GM18867 (cell line): ENCODE results near the gene PRKACA.

Experiments
- ATAC-seq: cut with Tn5 transposase; IDR thresholded peaks from one replicate; pipeline ENCODE4 v1.9.1; 2021; ENCODE audit warnings: mild to moderate bottlenecking, moderate library complexity; ENCODE audit not compliant: unreplicated experiment

PRKACA gene

GRCh38 chr19:14073261-14073924 is 44.2 kb downstream of the PRKACA start:
- ATAC-seq: peak; percentile 55

DNA sequence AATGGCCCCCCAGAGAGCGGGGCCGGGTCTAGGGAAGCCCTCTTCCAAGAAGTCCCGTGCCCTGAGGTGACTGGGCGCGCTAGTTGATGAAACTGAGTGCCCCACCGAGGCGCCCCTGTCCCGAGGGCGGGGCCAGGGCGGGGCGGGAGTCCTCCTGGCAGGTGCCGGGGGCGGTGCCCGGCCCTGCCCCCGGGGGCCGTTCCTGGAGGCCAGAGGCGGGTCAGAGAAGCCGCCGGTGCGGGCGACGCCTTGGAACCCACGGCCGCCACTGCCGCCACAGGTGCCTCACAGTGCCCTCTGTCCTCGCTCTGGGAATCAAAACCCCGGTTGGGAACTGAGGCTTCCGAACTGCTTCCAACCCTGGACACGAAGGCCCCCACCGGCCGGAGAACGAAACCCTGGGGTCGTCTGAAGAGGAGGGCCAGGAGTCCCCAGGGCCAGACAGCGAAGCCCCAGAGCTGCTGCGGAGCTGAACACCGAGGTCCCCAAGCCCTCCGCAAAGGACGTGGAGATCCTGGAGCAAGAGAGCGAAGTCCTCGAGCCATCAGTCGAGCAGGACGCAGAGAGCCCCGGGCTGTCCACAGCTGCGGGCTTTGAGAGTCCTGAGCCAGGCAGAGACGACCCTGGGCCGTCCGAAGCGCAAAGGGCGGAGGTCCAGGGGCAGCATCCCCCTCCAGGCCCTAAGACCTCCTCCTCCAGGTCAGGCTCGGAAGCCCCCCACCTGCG is 44.9 kb downstream of the PRKACA start, which contains the start of gene MISP3:
Gene MISP3, plus strand, starts transcription at position 252 of the 726 bp plus-strand sequence. CDS start 524 bp downstream, outside the sequence.
- no peak for ATAC-seq

GRCh38 chr19:14070268-14071050 is 47.1 kb downstream of the PRKACA start:
- ATAC-seq: no peak

DNA sequence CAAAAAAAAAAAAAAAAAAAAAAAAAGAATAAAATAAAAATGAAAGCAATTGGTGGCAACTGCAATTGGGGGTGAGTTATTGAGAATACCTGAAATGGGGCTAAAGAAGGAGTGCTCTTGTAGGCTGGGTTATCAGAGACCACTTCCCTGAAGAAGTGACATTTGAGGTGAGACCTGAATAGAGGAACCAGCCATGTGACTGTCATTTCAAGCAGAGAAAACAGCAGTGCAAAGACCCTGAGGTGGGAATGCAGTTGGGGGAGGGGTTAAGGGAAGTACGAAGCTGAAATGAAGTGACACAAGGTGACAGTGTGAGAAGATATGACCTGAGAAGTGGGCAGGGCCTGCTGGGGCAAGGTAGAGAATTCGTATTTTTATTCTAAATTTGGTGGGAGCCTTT is 51.4 kb downstream of the PRKACA start:
- no peak for ATAC-seq

DNA sequence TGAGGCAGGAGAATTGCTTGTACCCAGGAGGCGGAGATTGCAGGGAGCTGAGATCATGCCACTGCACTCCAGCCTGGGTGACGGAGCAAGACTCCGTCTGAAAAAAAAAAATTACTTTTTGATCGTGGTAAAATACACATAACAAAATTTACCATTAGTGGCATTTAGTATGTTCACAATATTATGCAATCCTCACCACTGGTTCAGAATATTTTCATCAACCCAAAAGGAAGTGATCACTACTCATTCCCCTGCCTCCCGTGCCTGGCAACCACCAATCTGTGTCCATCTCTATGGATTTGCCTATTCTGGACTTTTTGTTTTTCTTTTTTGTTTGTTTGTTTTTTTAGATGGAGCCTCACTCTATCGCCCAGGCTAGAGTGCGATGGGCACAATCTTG is 54.5 kb downstream of the PRKACA start:
- ATAC-seq: no peak

DNA sequence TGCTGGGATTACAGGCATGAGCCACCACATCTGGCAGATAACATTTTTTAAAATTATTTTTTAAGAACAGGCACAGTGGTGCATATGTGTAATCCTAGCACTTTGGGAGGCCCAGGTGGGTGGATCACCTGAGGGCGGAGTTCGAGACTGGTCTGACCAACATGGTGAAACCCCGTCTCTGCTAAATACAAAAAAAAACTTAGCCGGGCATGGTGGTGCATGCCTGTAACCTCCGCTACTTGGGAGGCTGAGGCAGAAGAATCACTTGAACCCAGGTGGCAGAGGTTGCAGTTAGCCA is 55.1 kb downstream of the PRKACA start:
- no peak for ATAC-seq

GRCh38 chr19:14061751-14062557 is 55.6 kb downstream of the PRKACA start, which contains the start of gene PALM3:
TSS of gene PALM3 (minus strand) at chr19:14062076. CDS start at chr19:14061980, 96 bp downstream.
- ATAC-seq: no peak

DNA sequence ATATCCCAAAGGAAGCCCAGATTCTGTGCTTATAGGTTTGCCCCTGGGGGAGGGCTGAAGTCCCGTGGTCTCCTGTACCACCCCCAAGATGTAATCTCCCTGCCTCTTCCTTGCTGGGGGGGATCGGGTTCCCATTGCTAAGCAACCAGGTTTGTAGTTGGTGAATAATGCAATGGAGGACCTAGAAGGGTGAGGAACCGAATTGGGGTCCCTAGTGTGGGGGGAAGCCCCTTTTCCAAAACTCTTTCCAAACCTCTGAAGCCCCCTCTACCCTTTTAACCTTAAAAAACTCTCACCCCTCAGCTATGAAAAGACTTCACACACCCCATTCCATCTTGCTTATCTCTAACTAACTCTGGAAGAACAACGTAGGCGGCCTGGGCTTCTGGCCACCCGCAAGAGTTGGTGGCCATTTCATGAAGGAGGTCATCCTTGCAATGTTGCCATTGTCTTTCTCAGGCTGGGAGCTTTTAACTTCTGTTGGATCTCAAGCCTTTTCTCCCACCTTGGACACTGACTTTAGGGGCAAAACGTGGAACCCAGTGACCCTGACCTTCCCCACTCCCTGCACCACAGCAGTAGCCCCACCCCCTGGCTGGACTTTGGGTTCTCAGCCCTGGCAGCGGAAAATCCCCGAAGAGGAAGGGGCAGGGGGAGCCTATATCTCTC is 56.3 kb downstream of the PRKACA start:
- no peak for ATAC-seq

- ATAC-seq: no peak
These were observed 57.9 kb downstream of the PRKACA start for GRCh38 chr19:14059652-14060155.

DNA sequence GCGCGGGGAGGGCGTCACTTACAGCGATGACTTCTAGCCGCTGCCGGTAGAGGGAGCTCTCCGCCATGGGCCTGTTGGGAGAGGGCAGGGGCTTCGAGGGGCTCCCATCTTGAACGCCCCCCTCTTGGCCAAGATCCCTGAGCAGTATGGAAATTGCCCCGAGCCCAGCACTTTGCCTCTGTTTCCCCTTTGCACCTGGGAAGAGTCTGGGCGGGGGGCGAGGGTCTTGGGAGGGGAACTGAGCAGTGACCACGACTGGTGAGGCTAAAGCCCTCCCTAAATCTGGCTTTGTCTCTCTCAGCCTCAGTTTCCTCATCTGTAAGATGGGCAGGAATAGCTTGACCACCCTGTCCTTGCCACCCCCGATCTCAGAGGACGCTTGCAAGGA is 58.5 kb downstream of the PRKACA start:
- no peak for ATAC-seq

- ATAC-seq: no peak
These were observed 59.1 kb downstream of the PRKACA start for GRCh38 chr19:14058182-14059092.

GRCh38 chr19:14056741-14057356 is 60.7 kb downstream of the PRKACA start:
- no peak for ATAC-seq

DNA sequence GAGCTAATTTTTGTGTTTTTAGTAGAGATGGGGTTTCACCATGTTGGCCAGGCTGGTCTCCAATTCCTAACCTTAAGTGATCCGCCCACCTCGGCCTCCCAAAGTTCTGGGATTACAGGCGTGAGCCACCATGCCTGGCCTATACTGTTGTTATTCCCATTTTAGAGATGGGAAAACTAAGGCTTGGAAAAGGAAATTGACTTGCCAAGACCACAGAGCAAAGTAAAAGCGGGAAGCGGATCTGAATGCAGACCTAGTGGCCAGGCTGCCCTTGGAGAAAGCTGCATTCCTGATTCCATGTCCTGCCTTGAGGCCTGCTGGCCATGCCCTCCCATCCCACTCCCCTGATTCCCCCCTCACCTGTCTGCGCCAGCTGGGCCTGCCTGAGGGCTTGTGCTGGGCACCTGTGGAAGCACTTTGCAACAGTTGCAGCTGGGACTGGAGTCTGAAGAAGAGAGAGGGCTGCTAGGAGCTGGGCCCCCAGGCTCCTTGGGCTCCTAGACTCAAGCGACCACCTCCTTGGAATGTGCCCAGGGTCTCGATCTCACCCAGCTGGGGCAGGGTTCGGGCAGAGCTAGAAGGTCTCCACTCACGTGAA is 61.4 kb downstream of the PRKACA start:
- ATAC-seq: no peak

DNA sequence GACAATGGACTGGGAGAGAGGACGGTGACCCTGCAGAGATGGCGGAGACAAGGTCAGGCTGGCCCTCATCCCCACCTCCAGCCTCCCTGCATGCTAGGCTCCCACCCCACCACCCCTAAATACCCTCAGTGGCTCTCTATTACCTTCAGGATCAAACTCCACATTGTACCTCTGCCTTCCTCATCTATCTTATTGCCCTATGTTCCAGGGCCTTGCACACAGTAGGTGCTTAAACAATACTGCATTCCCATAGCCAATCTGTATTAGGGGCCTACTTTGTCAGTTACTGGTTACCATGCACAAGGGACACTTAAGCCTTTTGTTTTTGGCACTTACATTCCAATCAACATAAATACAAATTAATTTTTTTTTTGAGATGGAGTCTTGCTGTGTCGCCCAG is 62.2 kb downstream of the PRKACA start:
- no peak for ATAC-seq

GRCh38 chr19:14054721-14055120 is 62.8 kb downstream of the PRKACA start:
- no peak for ATAC-seq

DNA sequence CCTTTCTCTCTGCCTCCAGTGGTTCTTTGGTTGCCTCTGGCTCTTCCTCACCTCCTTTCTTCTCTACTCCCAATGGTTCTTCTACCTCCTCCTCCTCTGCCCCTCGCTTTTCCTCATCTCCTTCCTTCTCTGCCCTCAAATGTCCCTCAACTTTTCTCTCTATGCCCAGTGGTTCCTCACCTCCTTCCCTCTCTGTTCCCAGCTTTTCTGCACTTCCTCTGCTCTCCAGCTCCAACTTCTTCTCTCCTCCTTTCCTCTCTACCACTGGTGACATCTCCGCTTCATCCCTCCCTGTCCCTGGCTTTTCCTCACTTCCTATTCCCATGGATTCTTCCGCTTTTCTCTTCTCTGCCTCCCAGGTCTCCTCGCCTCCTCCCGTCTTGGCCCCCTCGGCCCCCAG is 63.5 kb downstream of the PRKACA start:
- ATAC-seq: no peak

GRCh38 chr19:14053500-14053899 is 64.1 kb downstream of the PRKACA start:
- no peak for ATAC-seq

GRCh38 chr19:14053032-14053431 is 64.5 kb downstream of the PRKACA start:
- ATAC-seq: no peak
